ENCODE data around the gene GLS. TPM values are rescaled to one million over a fixed set of nuclear protein-coding genes. Genes with fewer than 3 reads are reported as not detected.

The GLS gene
- total and polyA plus RNA-seq, 2 of the 13 experiments (the other 11 are each of a cell fraction or from before 2014, with no cell fraction given), result 78.6 to 183 TPM

DNA sequence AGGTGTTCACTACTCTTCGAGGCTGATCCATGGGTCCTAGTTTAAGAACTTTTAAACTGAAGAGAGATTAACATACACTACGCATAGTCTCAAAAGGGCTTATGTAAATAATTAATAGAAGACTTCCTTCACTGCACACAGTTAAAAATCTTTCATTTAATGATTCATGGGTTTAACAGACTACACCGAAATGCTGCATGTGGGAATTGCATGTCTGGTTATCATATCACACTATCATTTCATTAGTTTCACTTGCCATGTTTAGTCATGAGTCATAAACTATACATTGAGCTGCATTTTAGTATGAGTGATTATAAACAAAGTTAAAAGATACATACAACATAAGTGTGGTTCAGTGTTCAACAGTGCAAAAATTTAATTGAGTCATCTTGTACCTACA is 31.2 kb downstream of the GLS start (continued):
- TF ChIP-seq, protein P1, sequence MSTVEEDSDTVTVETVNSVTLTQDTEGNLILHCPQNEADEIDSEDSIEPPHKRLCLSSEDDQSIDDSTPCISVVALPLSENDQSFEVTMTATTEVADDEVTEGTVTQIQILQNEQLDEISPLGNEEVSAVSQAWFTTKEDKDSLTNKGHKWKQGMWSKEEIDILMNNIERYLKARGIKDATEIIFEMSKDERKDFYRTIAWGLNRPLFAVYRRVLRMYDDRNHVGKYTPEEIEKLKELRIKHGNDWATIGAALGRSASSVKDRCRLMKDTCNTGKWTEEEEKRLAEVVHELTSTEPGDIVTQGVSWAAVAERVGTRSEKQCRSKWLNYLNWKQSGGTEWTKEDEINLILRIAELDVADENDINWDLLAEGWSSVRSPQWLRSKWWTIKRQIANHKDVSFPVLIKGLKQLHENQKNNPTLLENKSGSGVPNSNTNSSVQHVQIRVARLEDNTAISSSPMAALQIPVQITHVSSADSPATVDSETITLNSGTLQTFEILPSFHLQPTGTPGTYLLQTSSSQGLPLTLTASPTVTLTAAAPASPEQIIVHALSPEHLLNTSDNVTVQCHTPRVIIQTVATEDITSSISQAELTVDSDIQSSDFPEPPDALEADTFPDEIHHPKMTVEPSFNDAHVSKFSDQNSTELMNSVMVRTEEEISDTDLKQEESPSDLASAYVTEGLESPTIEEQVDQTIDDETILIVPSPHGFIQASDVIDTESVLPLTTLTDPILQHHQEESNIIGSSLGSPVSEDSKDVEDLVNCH (CRISPR knock-in tag; IDR thresholded peaks at IDR 0.05), result no peak

DNA sequence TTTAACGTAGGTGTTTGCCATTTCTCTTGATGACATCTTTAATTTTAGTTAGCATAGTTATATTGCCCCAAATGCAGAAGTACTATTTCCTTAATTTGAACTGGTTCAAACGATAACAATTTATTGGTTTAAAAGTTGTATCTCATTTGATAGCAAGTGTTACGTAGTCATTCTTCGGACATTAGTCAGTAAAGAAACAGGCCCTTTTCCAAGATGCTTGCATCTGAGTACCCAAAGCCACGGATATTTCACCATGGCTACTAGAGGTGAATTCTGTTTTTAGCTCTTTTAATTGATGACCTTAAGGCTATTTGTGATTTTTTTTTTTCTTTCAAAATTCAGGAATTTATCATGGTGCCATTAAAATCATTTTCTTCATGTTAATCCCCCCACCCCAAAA is 32.1 kb downstream of the GLS start:
- CTCF ChIA-PET (ENCODE audit: low intra/inter-chr PET ratio, low total read pairs), result no interaction called here
- no peak for FAIRE-seq
- H3K4me1 ChIP-seq (ENCODE audit: insufficient read depth, low read length), result no peaks in the 10 kb centered on the region
- peaks cover 12 to 46% of the 10 kb centered on the region in 2 experiments for H3K36me3 ChIP-seq (replicated peaks in 1 of 2; ENCODE audit: control insufficient read depth in 1 of 2, insufficient read depth in 2 of 2, low read length in 2 of 2)
- H3K79me2 ChIP-seq (ENCODE audit: insufficient read depth, low read length), result no peaks in the 10 kb centered on the region
- TF ChIP-seq CREM (IDR thresholded peaks at IDR 0.05) (no peak), CREM (CRISPR knock-in tag; IDR thresholded peaks at IDR 0.05) (no peak), ELF4 (CRISPR knock-in tag; IDR thresholded peaks at IDR 0.05; ENCODE audit: borderline replicate concordance) (no peak), NFYC (CRISPR knock-in tag; IDR thresholded peaks at IDR 0.05) (no peak), MIER2 (CRISPR knock-in tag; IDR thresholded peaks at IDR 0.05) (no peak), ZSCAN21 (CRISPR knock-in tag; IDR thresholded peaks at IDR 0.05; ENCODE audit: borderline replicate concordance) (no peak), SMAD1 (CRISPR knock-in tag; IDR thresholded peaks at IDR 0.05; ENCODE audit: borderline replicate concordance, low read depth) (no peak), CBFB (CRISPR knock-in tag; IDR thresholded peaks at IDR 0.05) (no peak)
- TF ChIP-seq, protein P2, sequence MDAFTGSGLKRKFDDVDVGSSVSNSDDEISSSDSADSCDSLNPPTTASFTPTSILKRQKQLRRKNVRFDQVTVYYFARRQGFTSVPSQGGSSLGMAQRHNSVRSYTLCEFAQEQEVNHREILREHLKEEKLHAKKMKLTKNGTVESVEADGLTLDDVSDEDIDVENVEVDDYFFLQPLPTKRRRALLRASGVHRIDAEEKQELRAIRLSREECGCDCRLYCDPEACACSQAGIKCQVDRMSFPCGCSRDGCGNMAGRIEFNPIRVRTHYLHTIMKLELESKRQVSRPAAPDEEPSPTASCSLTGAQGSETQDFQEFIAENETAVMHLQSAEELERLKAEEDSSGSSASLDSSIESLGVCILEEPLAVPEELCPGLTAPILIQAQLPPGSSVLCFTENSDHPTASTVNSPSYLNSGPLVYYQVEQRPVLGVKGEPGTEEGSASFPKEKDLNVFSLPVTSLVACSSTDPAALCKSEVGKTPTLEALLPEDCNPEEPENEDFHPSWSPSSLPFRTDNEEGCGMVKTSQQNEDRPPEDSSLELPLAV (CRISPR knock-in tag; conservative IDR thresholded peaks at IDR 0.05; ENCODE audit: low read depth), result no peak
- no peak overlapping the region for H3K27ac ChIP-seq (ENCODE audit: extremely low read length, insufficient read depth, low read length)
- no peak overlapping the region for H3K4me2 ChIP-seq (ENCODE audit: low read depth, low read length)
- 96% methylated on average over 5 of the region's 5 CpGs for WGBS (ENCODE audit: low lambda C conversion rate)
- no peaks in the 10 kb centered on the region for H4K20me1 ChIP-seq (ENCODE audit: insufficient read depth, low read length)
- no peak overlapping the region for H3K9ac ChIP-seq (ENCODE audit: insufficient read depth, low read depth, low read length)
- H3K27me3 ChIP-seq (ENCODE audit: control insufficient read depth in 1 of 2, insufficient read depth in 2 of 2, low read length in 2 of 2), result no peaks in the 10 kb centered on the region
- no TSS peak for BruUV-seq (replicated peaks)
- ATAC-seq, result no peak
- no peaks in the 10 kb centered on the region for H3K9me3 ChIP-seq (ENCODE audit: low read length)
- POLR2A ChIA-PET, result no interaction called here
- no peak overlapping the region for H3K4me3 ChIP-seq (replicated peaks in 1 of 3; ENCODE audit: insufficient read depth in 1 of 3, low read depth in 2 of 3, low read length in 3 of 3)
- H2AFZ ChIP-seq (ENCODE audit: low read length), result no peak overlapping the region
- in situ Hi-C loops (cut with HindIII; ENCODE audit: extremely low pct_ligation_motif_present, low pct_unique_long_range_greater_than_20kb), result no loop called here
- DNase-seq (ENCODE audit: low spot score), result no peak
- intact Hi-C loops (cut with micrococcal nuclease; ENCODE audit: unreplicated experiment), result no loop called here

Data from HepG2 (cell line).